ENCODE results near the gene VPS13D. TPM values are rescaled to one million over a fixed set of nuclear protein-coding genes. Genes with fewer than 3 reads are reported as not detected.

Gene VPS13D
- total RNA-seq, 1 experiment from 2014 or later: 20.2 TPM

DNA sequence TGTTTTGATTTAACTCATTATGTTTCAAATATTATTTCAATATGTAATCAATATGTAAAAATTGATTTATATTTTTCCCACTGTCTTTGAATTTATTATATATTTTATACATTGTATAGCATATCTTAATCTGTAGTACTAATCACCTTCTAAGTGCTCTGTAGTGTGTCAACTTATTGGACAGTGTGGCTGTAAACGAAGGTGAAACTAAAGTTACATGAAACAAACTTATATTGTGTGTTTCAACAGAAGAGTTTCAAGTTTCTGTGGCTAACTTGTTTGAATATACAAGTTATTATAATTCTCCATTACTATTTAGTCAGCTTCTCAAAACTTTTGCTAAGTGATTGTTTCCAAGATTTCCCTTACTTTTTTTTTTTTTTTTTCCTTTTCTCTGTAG lies 212.4 kb downstream of the VPS13D start:
- no peak overlapping the region for H3K56ac ChIP-seq (ENCODE audit: insufficient read length, low read depth, low read length)
- H3K4me1 ChIP-seq (ENCODE audit: insufficient read depth, low read length): no peaks in the 10 kb centered on the region
- no peak overlapping the region for H3K23ac ChIP-seq (ENCODE audit: insufficient read length, low read depth, low read length)
- H3K14ac ChIP-seq (ENCODE audit: insufficient read depth, low read length): no peak overlapping the region
- H3T11ph ChIP-seq (ENCODE audit: low read length): no peak overlapping the region
- no peaks in the 10 kb centered on the region for H3K79me1 ChIP-seq (ENCODE audit: insufficient read depth, low read depth, low read length, poor library complexity, severe bottlenecking)
- no peaks in the 10 kb centered on the region for H3K9me3 Mint-ChIP-seq
- H3K9ac ChIP-seq (ENCODE audit: extremely low read depth, insufficient read length, low read length): no peak overlapping the region
- no peak overlapping the region for H3K27ac ChIP-seq (ENCODE audit: insufficient read length, low read depth, low read length)
- H3K9me3 ChIP-seq (ENCODE audit: control insufficient read depth, low read depth, low read length): no peaks in the 10 kb centered on the region
- H3K36me3 Mint-ChIP-seq (ENCODE audit: insufficient read depth in 1 of 3, low read depth in 3 of 3): peaks cover 2 to 16% (median 3%) of the 10 kb centered on the region in 3 experiments; a peak in 4 of 7 replicates
- TF ChIP-seq, protein P1, sequence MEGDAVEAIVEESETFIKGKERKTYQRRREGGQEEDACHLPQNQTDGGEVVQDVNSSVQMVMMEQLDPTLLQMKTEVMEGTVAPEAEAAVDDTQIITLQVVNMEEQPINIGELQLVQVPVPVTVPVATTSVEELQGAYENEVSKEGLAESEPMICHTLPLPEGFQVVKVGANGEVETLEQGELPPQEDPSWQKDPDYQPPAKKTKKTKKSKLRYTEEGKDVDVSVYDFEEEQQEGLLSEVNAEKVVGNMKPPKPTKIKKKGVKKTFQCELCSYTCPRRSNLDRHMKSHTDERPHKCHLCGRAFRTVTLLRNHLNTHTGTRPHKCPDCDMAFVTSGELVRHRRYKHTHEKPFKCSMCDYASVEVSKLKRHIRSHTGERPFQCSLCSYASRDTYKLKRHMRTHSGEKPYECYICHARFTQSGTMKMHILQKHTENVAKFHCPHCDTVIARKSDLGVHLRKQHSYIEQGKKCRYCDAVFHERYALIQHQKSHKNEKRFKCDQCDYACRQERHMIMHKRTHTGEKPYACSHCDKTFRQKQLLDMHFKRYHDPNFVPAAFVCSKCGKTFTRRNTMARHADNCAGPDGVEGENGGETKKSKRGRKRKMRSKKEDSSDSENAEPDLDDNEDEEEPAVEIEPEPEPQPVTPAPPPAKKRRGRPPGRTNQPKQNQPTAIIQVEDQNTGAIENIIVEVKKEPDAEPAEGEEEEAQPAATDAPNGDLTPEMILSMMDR (conservative IDR thresholded peaks at IDR 0.05): no peak
- H2AFZ ChIP-seq (ENCODE audit: low read length): no peak overlapping the region
- no peaks in the 10 kb centered on the region for H3K27me3 ChIP-seq (ENCODE audit: insufficient read depth, low read length)
- H4K5ac ChIP-seq (ENCODE audit: insufficient read length, low read depth, low read length): no peak overlapping the region
- no peak overlapping the region for H3K4me2 ChIP-seq (ENCODE audit: insufficient read depth, insufficient read length, low read length)
- no peak overlapping the region for H3K27ac Mint-ChIP-seq
- peaks cover 1 to 2% of the 10 kb centered on the region in 2 experiments; a peak in 3 of 4 replicates for H3K4me1 Mint-ChIP-seq
- H2BK120ac ChIP-seq (ENCODE audit: low read depth, low read length, poor library complexity, severe bottlenecking): no peak overlapping the region
- H2BK20ac ChIP-seq (ENCODE audit: low read depth, low read length, poor library complexity, severe bottlenecking): no peak overlapping the region
- no peak overlapping the region for H3K4ac ChIP-seq (ENCODE audit: low read depth, low read length)
- H2BK12ac ChIP-seq (ENCODE audit: insufficient read length, low read depth, low read length): no peak overlapping the region
- H2BK5ac ChIP-seq (ENCODE audit: insufficient read length, low read length): no peak overlapping the region
- no peak overlapping the region for H2AK5ac ChIP-seq (ENCODE audit: insufficient read length, low read length)
- H4K20me1 ChIP-seq (ENCODE audit: control insufficient read depth, insufficient read depth, insufficient read length): no peaks in the 10 kb centered on the region
- H3K23me2 ChIP-seq (ENCODE audit: insufficient read length, low read depth, low read length, poor library complexity, severe bottlenecking): no peaks in the 10 kb centered on the region
- DNase-seq: no peak
- no peaks in the 10 kb centered on the region for H3K27me3 Mint-ChIP-seq (ENCODE audit: low read depth)
- H3K18ac ChIP-seq (ENCODE audit: insufficient read length, low read depth, low read length): no peak overlapping the region
- no peak overlapping the region for H4K91ac ChIP-seq (ENCODE audit: insufficient read length, low read depth, low read length)
- H2BK15ac ChIP-seq (ENCODE audit: low read depth, low read length): no peak overlapping the region
- H4K8ac ChIP-seq (replicated peaks; ENCODE audit: insufficient read length, low read depth, low read length): no peak overlapping the region
- H3K79me2 ChIP-seq (ENCODE audit: insufficient read depth, low read length): no peaks in the 10 kb centered on the region
- H3K4me3 Mint-ChIP-seq: no peak overlapping the region
- WGBS (ENCODE audit: extremely low coverage, insufficient read length, low lambda C conversion rate): no CpG with 5 or more reads among the region's 1 CpG

All from H9 (cell line).